HEK293 (cell line): ENCODE measurements around the gene RRAS.

Experiments used
- CTCF ChIA-PET: fragments of 350-600 bp; formaldehyde crosslinking; extraction: SDS; loops from one replicate; lab custom pipeline; 2021; ENCODE audit warnings: antibody characterized with exemption; lab: Yijun Ruan, JAX
- POLR2A ChIA-PET: fragments of 300-600 bp; formaldehyde crosslinking; extraction: SDS; loops from one replicate; lab custom pipeline; 2020; ENCODE audit warnings: antibody characterized with exemption, inconsistent platforms; lab: Yijun Ruan, JAX
- H3K27ac ChIP-seq: fragments of 200-500 bp; sonication (Bioruptor generic); 2 replicates; pipeline ENCODE4 v1.5.1; 2014; ENCODE audit warnings: low read depth, low read length, control low read depth, inconsistent platforms; ENCODE audit errors: extremely low read depth
- H3K36me3 ChIP-seq, 2 experiments: fragments of 200-500 bp in 1 of 2; sonication (Bioruptor generic) in 1 of 2; 1 replicate in 1 of 2; 2 replicates in 1 of 2; pipeline ENCODE4 v1.5.1; 2014 to 2017; ENCODE audit warnings: inconsistent platforms in 2 of 2, low read length in 2 of 2; ENCODE audit not compliant: control insufficient read depth in 2 of 2, insufficient read depth in 1 of 2
- H3K4me1 ChIP-seq: fragments of 200-500 bp; sonication (Bioruptor generic); 2 replicates; pipeline ENCODE4 v1.5.1; 2014; ENCODE audit warnings: mild to moderate bottlenecking, low read length, inconsistent platforms; ENCODE audit not compliant: control insufficient read depth, insufficient read depth
- H3K4me3 ChIP-seq: 2 replicates; pipeline ENCODE4 v1.5.1; 2011; ENCODE audit warnings: low read depth, mild to moderate bottlenecking, control low read depth, low read length, moderate library complexity
- H3K9me3 ChIP-seq: fragments of 200-500 bp; sonication (Bioruptor generic); 2 replicates; pipeline ENCODE4 v1.5.1; 2014; ENCODE audit warnings: low read depth, low read length, inconsistent platforms; ENCODE audit not compliant: control insufficient read depth, insufficient read depth
- AEBP2 ChIP-seq: fragments of 450-650 bp; formaldehyde crosslinking; IDR thresholded peaks from 2 replicates; pipeline ENCODE4 v1.5.1; 2016; ENCODE audit warnings: missing biosample characterization, missing genetic modification characterization, borderline replicate concordance
- ATF2 ChIP-seq: fragments of 450-650 bp; formaldehyde crosslinking; IDR thresholded peaks from 2 replicates; pipeline ENCODE4 v1.5.1; 2016; ENCODE audit warnings: missing biosample characterization, missing genetic modification characterization, low read depth
- BCL11B ChIP-seq: fragments of 450-650 bp; formaldehyde crosslinking; IDR thresholded peaks from 2 replicates; pipeline ENCODE4 v1.5.1; 2016; ENCODE audit warnings: low read depth, missing biosample characterization, missing genetic modification characterization
- HOXC10 ChIP-seq: sonication (generic); formaldehyde crosslinking; IDR thresholded peaks from 2 replicates; pipeline ENCODE4 v1.8.1; 2023; ENCODE audit warnings: mild to moderate bottlenecking, missing genetic modification reagents
- PRDM4 ChIP-seq: fragments of 450-650 bp; formaldehyde crosslinking; IDR thresholded peaks from 2 replicates; pipeline ENCODE4 v1.5.1; 2017; ENCODE audit warnings: missing biosample characterization, missing genetic modification characterization
- RBAK ChIP-seq: fragments of 450-650 bp; formaldehyde crosslinking; IDR thresholded peaks from 2 replicates; pipeline ENCODE4 v1.5.1; 2016; ENCODE audit warnings: missing biosample characterization, missing genetic modification characterization
- SETDB1 ChIP-seq: IDR thresholded peaks from one replicate; pipeline ENCODE4 v1.6.1; 2017; ENCODE audit warnings: mild to moderate bottlenecking, low read length, moderate library complexity, mixed read lengths; ENCODE audit not compliant: insufficient read length
- WT1 ChIP-seq: fragments of 450-650 bp; formaldehyde crosslinking; IDR thresholded peaks from 2 replicates; pipeline ENCODE4 v1.5.1; 2016; ENCODE audit warnings: missing biosample characterization, missing genetic modification characterization
- ZFP69B ChIP-seq: fragments of 450-650 bp; formaldehyde crosslinking; IDR thresholded peaks from 2 replicates; pipeline ENCODE4 v1.5.1; 2016; ENCODE audit warnings: missing biosample characterization, missing genetic modification characterization
- ZNF248 ChIP-seq: fragments of 450-650 bp; formaldehyde crosslinking; IDR thresholded peaks from 2 replicates; pipeline ENCODE4 v1.5.1; 2017; ENCODE audit warnings: missing biosample characterization, missing genetic modification characterization
- ZNF26 ChIP-seq: fragments of 450-650 bp; formaldehyde crosslinking; IDR thresholded peaks from 2 replicates; pipeline ENCODE4 v1.5.1; 2016; ENCODE audit warnings: missing biosample characterization, missing genetic modification characterization
- ZNF280D ChIP-seq: fragments of 450-650 bp; formaldehyde crosslinking; IDR thresholded peaks from 2 replicates; pipeline ENCODE4 v1.5.1; 2016; ENCODE audit warnings: missing biosample characterization, missing genetic modification characterization
- ZNF398 ChIP-seq: fragments of 450-650 bp; formaldehyde crosslinking; IDR thresholded peaks from 2 replicates; pipeline ENCODE4 v1.5.1; 2017; ENCODE audit warnings: missing biosample characterization, missing genetic modification characterization
- ZNF449 ChIP-seq: fragments of 450-650 bp; formaldehyde crosslinking; IDR thresholded peaks from 2 replicates; pipeline ENCODE4 v1.5.1; 2017; ENCODE audit warnings: missing biosample characterization, mild to moderate bottlenecking, missing genetic modification characterization, moderate library complexity
- ZNF514 ChIP-seq: fragments of 450-650 bp; formaldehyde crosslinking; IDR thresholded peaks from 2 replicates; pipeline ENCODE4 v1.5.1; 2016; ENCODE audit warnings: missing biosample characterization, missing genetic modification characterization
- ZNF530 ChIP-seq: fragments of 450-650 bp; formaldehyde crosslinking; IDR thresholded peaks from 2 replicates; pipeline ENCODE4 v1.5.1; 2016; ENCODE audit warnings: low read depth, missing biosample characterization, missing genetic modification characterization
- ZNF580 ChIP-seq: fragments of 450-650 bp; formaldehyde crosslinking; IDR thresholded peaks from 2 replicates; pipeline ENCODE4 v1.5.1; 2016; ENCODE audit warnings: missing biosample characterization, missing genetic modification characterization
- ZNF621 ChIP-seq: fragments of 450-650 bp; formaldehyde crosslinking; IDR thresholded peaks from 2 replicates; pipeline ENCODE4 v1.5.1; 2017; ENCODE audit warnings: missing biosample characterization, missing genetic modification characterization
- ZNF654 ChIP-seq: fragments of 450-650 bp; formaldehyde crosslinking; IDR thresholded peaks from 2 replicates; pipeline ENCODE4 v1.5.1; 2016; ENCODE audit warnings: low read depth, missing biosample characterization, missing genetic modification characterization
- ZNF707 ChIP-seq: fragments of 450-650 bp; formaldehyde crosslinking; IDR thresholded peaks from 2 replicates; pipeline ENCODE4 v1.5.1; 2016; ENCODE audit warnings: missing biosample characterization, missing genetic modification characterization
- ZNF791 ChIP-seq: fragments of 450-650 bp; formaldehyde crosslinking; IDR thresholded peaks from 2 replicates; pipeline ENCODE4 v1.5.1; 2016; ENCODE audit warnings: missing biosample characterization, missing genetic modification characterization

RRAS gene

GRCh38 chr19:49645995-49646394 is 6.1 kb upstream of the RRAS start:
- Histone ChIP-seq H3K36me3 (peaks cover 37 to 66% of the 10 kb centered on the region in 2 experiments), H3K4me3 (no peak overlapping the region), H3K9me3 (no peaks in the 10 kb centered on the region), H3K27ac (no peak overlapping the region), H3K4me1 (peaks cover 10% of the 10 kb centered on the region)
- no peak for TF ChIP-seq ZNF791 (tag by site-specific recombination)
- TF ChIP-seq AEBP2 = no peak
- no peak for TF ChIP-seq ZNF514
- no peak for TF ChIP-seq ZNF530 (tag by site-specific recombination)
- no peak for TF ChIP-seq ZNF621 (tag by site-specific recombination)
- no peak for TF ChIP-seq SETDB1
- no peak for TF ChIP-seq RBAK
- ChIA-PET CTCF (no interaction called here), POLR2A (interaction anchor here (0.6 to 1.4 kb wide), 4 partner anchors 10 to 125 kb away, joined by 3 to 11 read pairs (median 5); partner anchors contain the start of genes BCL2L12, IRF3 and PRMT1)

- Histone ChIP-seq H3K27ac (peak overlapping the region; percentile 7; the same call in 1 of the 2 replicates), H3K36me3 (peaks cover 37 to 64% of the 10 kb centered on the region in 2 experiments), H3K4me1 (peaks cover 14% of the 10 kb centered on the region), H3K4me3 (no peak overlapping the region), H3K9me3 (no peaks in the 10 kb centered on the region)
- ChIA-PET POLR2A (interaction anchor here (0.6 to 1.4 kb wide), 4 partner anchors 10 to 124 kb away, joined by 3 to 11 read pairs (median 5); partner anchors contain the start of genes BCL2L12, IRF3 and PRMT1), CTCF (interaction anchor here (6.5 kb wide), 1 partner anchor 27 kb away, joined by 59 read pairs; no protein-coding TSS in a partner anchor)
- no peak for TF ChIP-seq HOXC10 (CRISPR knock-in tag)
- no peak for TF ChIP-seq ZNF26
- TF ChIP-seq ZFP69B (tag by site-specific recombination) = no peak
- no peak for TF ChIP-seq ZNF280D (tag by site-specific recombination)
- TF ChIP-seq ZNF707 = no peak
- TF ChIP-seq PRDM4 (tag by site-specific recombination) = no peak
- no peak for TF ChIP-seq ZNF398 (tag by site-specific recombination)
- no peak for TF ChIP-seq ZNF248 (tag by site-specific recombination)
- no peak for TF ChIP-seq ATF2 (tag by site-specific recombination)
- no peak for TF ChIP-seq ZNF580 (tag by site-specific recombination)
- TF ChIP-seq ZNF654 = no peak
- no peak for TF ChIP-seq BCL11B (tag by site-specific recombination)
- TF ChIP-seq ZNF449 = no peak
- TF ChIP-seq WT1 (tag by site-specific recombination) = no peak
Observed at GRCh38 chr19:49645592-49645991, 5.6 kb upstream of the RRAS start.
